ENCODE measurements around the gene AMY2B. TPM values are rescaled to one million over a fixed set of nuclear protein-coding genes. Genes with fewer than 3 reads are reported as not detected.

AMY2B gene
- total and polyA plus RNA-seq, 2 of the 8 experiments (the other 6 are each of a cell fraction or from before 2014, with no cell fraction given): 2.0 to 2.1 TPM

- no peak for TF ChIP-seq ATF3 (IDR thresholded peaks at IDR 0.05; ENCODE audit: insufficient read depth, low read depth, low read length)
- TF ChIP-seq, protein P1, sequence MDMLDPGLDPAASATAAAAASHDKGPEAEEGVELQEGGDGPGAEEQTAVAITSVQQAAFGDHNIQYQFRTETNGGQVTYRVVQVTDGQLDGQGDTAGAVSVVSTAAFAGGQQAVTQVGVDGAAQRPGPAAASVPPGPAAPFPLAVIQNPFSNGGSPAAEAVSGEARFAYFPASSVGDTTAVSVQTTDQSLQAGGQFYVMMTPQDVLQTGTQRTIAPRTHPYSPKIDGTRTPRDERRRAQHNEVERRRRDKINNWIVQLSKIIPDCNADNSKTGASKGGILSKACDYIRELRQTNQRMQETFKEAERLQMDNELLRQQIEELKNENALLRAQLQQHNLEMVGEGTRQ (IDR thresholded peaks at IDR 0.05; ENCODE audit: low read length): no peak
- TF ChIP-seq RXRA (IDR thresholded peaks at IDR 0.05; ENCODE audit: insufficient read depth, low read depth, low read length): no peak
- TF ChIP-seq JUND (IDR thresholded peaks at IDR 0.05; ENCODE audit: low read length): no peak
- TF ChIP-seq ASH2L (IDR thresholded peaks at IDR 0.05; ENCODE audit: low read length): no peak
- no peak for TF ChIP-seq CEBPB (IDR thresholded peaks at IDR 0.05; ENCODE audit: low read depth, low read length)
- no peak for TF ChIP-seq KDM4A (IDR thresholded peaks at IDR 0.05; ENCODE audit: low read depth, low read length, severe bottlenecking)
- TF ChIP-seq RAD21 (IDR thresholded peaks at IDR 0.05 in 1 of 2, conservative IDR thresholded peaks at IDR 0.05 in 1 of 2; ENCODE audit: low read depth in 2 of 2, low read length in 2 of 2): no peak
These were observed 48.0 kb upstream of the AMY2B start (continued) for GRCh38 chr1:103523346-103523745.
